ENCODE data around the gene KIAA1217. TPM values are rescaled to one million over a fixed set of nuclear protein-coding genes. Genes with fewer than 3 reads are reported as not detected.

Gene KIAA1217
- total and polyA plus RNA-seq, 2 of the 8 experiments (the other 6 are each of a cell fraction or from before 2014, with no cell fraction given), result 4.5 to 15.6 TPM

DNA sequence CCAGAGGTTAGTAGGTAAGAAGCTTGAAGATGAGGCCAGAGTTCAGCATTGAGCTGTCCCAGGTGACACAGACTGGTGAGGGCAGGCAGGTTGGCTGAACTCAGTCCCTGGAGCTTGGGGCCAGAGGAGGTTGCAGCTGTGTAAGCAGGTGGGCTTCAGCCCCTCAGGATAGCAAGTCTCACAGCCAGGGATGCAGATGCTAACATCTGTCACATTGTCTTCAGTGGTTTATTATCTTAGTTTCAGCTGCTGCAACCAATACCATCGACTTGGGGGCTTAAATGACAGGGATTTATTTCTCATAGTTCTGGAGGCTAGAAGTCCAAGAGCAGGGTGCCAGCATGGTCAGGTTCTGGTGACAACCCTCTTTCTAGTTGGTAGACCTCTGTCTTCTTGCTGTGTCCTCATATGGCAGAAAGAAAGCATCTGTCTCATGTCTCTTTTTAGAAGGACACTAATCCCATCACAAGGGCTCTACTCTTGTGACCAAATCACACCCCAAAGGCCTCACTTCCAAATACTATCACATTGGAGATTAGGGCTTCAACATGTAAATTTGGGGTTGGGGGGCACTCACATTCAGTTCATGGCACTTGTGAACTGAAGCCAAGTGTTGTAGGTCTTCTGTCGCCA lies 146.2 kb downstream of the KIAA1217 start (continued):
- TF ChIP-seq, protein P1, sequence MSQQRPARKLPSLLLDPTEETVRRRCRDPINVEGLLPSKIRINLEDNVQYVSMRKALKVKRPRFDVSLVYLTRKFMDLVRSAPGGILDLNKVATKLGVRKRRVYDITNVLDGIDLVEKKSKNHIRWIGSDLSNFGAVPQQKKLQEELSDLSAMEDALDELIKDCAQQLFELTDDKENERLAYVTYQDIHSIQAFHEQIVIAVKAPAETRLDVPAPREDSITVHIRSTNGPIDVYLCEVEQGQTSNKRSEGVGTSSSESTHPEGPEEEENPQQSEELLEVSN (IDR thresholded peaks at IDR 0.05), result no peak
- TF ChIP-seq GABPA (IDR thresholded peaks at IDR 0.05; ENCODE audit: borderline replicate concordance, insufficient read depth, low read length) (no peak), POLR2A (IDR thresholded peaks at IDR 0.05; ENCODE audit: control extremely low read depth in 1 of 2, low read depth in 2 of 2, low read length in 2 of 2) (no peak)
- TF ChIP-seq, protein P2, sequence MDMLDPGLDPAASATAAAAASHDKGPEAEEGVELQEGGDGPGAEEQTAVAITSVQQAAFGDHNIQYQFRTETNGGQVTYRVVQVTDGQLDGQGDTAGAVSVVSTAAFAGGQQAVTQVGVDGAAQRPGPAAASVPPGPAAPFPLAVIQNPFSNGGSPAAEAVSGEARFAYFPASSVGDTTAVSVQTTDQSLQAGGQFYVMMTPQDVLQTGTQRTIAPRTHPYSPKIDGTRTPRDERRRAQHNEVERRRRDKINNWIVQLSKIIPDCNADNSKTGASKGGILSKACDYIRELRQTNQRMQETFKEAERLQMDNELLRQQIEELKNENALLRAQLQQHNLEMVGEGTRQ (IDR thresholded peaks at IDR 0.05; ENCODE audit: low read length), result no peak

Measured in H1 (cell line).